Islet of Langerhans (tissue), 1 donor: ENCODE measurements around the gene LDLRAD3.

Source experiments
- FAIRE-seq: peaks from one replicate; lab custom pipeline; 2011; peaks lifted over from hg19 to GRCh38; lab: Jason Lieb, UNC

The LDLRAD3 gene

DNA sequence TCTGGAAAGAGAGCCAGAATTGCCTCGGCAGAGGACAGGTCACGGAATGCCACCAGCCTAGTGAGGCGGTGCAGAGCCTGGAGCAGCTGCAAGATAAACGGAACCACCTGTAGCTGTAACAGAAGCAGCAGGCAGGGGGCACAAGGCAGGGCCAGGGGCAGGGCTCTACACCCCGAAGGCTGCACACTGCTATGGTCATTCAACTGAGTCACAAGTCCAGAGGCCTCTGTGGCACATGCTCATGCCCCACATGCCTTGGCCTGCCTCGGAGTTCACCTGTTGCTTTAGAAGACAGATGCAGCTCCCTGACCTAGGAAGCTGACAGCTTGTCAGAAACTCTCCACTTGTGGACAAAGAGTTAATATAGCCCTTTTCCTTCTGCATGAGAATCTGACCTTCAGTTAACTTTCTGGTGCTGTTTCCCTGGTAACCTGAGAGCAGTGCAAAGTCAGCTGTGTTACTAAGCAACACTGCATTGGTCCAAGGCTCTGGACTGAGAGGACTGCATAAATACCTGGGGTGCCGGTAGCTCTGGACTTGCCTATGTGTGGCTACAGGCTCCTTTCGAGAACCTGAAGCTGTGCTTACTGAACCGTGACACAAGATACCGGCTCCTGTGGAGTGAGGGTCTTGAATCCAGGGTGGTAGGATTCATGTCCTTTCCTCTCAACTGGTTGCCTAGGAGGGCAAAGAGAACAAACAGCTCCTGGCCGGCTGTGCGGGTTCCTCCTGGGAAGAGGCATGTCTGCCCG is 334.8 kb downstream of the LDLRAD3 start:
- peak; percentile 89 for FAIRE-seq

DNA sequence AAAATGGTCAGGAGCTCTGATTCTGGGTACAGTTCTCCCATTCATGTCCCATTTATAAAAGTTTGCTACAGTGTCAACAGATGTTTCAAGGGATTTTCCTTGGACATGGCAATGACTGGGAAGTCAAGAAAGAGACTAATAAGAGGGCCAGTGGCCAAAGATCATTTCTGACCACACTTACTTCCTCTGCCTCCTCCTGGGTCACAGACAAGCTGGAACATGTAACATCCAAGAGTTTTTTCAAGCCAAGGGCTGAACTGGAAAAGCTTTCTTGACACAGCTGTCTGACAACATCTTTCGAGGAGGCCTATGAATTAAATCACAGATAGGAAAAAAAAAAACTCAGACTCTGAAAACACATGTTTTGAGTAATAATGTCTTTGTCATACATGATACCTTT is 336.7 kb downstream of the LDLRAD3 start:
- FAIRE-seq, result no peak
